RWPE1 (cell line): Measurements from ENCODE around the gene HELB.
"Not testable (repeated sequence)": the region's sequence is repeated elsewhere in the genome, so short reads cannot be mapped to it uniquely, and the experiment has no call there.

Source experiments
- CTCF ChIA-PET: fragments of 350-600 bp; sonication (Branson Sonifier 250); formaldehyde crosslinking; extraction: SDS; loops from one replicate; lab custom pipeline; 2021; lab: Yijun Ruan, JAX
- POLR2A ChIA-PET: fragments of 400-600 bp; formaldehyde crosslinking; extraction: SDS; loops from one replicate; lab custom pipeline; 2020; ENCODE audit warnings: antibody characterized with exemption; ENCODE audit not compliant: low non-redundant PET; lab: Yijun Ruan, JAX
- DNase-seq: peaks from one replicate; pipeline ENCODE4 v3.0.0; 2012; ENCODE audit warnings: low spot score
- H3K27ac ChIP-seq: fragments of 450-650 bp; 2 replicates; pipeline ENCODE4 v1.5.1; 2017
- TF ChIP-seq, protein P1 (sequence below): fragments of 450-650 bp; conservative IDR thresholded peaks from 2 replicates; pipeline ENCODE4 v1.5.1; 2017; ENCODE audit warnings: low read depth, mild to moderate bottlenecking

HELB gene

DNA sequence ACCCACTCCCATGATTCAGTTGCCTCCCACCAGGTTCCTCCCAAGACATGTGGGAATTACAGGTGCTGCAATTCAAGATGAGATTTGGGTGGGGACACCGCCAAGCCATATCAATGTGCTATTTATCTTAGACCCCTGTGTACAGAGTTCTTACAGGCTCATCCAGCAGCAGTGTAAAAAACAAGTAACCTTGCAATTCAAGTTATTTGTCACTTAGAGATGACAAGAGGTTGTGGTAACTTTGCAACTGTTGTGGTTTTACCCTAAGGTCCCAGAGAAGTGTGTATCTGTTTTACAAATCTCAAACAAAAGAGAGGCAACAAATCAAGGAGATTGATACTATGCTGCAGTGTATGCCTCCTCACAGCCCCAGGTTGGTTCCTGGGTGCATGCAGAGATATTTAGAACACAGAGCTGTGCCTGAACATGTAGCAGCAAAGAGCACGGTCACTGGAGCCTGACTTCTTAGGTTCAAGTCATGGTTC lies 11.5 kb upstream of the HELB start:
- DNase-seq = no peak
- CTCF ChIA-PET = no interaction called here
- TF ChIP-seq, protein P1, sequence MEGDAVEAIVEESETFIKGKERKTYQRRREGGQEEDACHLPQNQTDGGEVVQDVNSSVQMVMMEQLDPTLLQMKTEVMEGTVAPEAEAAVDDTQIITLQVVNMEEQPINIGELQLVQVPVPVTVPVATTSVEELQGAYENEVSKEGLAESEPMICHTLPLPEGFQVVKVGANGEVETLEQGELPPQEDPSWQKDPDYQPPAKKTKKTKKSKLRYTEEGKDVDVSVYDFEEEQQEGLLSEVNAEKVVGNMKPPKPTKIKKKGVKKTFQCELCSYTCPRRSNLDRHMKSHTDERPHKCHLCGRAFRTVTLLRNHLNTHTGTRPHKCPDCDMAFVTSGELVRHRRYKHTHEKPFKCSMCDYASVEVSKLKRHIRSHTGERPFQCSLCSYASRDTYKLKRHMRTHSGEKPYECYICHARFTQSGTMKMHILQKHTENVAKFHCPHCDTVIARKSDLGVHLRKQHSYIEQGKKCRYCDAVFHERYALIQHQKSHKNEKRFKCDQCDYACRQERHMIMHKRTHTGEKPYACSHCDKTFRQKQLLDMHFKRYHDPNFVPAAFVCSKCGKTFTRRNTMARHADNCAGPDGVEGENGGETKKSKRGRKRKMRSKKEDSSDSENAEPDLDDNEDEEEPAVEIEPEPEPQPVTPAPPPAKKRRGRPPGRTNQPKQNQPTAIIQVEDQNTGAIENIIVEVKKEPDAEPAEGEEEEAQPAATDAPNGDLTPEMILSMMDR = no peak

DNA sequence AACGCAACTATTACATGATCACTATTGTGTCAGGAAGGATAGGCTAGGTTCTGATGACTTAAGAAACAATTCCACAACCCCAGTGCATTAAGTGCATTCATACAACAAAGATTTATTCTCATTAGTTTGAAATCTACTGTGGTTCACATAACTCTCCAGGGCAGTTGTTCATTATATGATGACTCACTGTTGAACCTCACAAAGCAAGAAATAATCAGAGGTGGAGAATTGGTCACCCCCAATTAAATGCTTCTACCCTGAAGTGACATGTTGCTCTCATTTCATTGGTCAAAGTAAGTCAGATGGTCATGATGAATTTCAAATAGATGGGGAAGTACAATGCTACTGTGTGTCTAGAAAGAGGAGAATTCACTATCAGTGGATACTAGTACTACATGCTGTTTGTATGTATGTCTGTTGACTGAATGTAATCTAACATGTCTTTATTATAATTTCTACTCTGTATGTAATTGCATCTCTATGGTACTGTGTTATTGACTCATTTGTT lies 6.1 kb upstream of the HELB start:
- ChIA-PET POLR2A (no interaction called here), CTCF (no interaction called here)
- no peak for DNase-seq
- H3K27ac ChIP-seq = no peak overlapping the region
- TF ChIP-seq, protein P1 = no peak

More for the DNA sequence above, 11.5 kb upstream of the HELB start:
- POLR2A ChIA-PET = no interaction called here
- H3K27ac ChIP-seq = no peak overlapping the region

DNA sequence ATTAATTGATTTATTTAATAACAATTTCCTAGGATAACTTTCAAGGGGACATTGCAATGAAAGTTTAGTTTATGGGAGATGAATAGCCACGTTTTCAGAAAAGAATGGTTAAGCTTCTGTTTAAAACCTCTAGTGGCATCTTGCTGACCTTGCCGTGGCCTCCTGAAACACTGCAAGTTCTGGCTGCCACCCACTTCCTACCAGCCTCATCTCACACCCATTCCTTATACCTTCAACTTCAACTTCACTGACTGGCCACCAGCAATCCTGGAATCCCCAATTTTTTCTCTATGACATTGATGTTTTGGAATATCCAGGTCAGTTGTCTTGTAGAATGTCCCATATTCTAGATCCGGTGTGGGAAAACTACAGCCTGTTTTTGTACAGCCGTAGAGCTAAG lies 5.2 kb upstream of the HELB start:
- no peak for DNase-seq
- ChIA-PET CTCF (no interaction called here), POLR2A (no interaction called here)
- TF ChIP-seq, protein P1 = no peak
- no peak overlapping the region for H3K27ac ChIP-seq

DNA sequence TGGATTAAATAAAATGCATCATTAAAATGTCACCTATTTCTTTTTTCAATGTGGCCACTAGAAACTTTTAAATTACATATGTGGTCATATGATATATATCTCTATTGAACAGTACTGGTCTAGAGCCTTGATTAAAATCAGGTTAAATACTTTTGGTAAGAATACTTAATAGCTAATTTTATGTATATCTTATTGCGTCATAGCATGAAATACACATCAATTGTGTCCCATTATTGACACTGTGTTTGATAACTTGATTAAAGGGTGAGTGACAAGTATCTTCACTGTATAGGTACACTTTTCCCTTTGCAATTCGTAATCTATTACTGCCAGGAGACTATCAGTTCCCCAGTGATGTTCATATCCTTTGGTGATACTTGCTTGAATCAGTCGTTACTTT lies 4.4 kb upstream of the HELB start:
- CTCF ChIA-PET = no interaction called here
- no peak overlapping the region for H3K27ac ChIP-seq
- POLR2A ChIA-PET = no interaction called here
- TF ChIP-seq, protein P1 = no peak
- DNase-seq = no peak

DNA sequence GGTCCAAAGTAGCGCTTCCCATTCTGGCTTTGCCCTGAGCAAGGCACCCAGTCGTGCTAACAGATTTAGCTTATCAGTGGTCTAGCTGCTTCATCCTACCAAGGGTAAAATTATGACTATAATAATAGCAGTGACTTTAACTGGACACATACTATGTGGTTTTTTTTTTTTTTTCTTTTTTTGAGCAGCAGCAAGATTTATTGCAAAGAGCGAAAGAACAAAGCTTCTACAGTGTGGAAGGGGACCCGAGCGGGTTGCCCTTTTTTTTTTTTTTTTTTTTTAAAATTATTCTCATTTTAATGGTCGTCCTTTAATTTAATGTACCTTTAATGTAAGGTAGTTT lies 505 bp downstream of the HELB start:
- CTCF ChIA-PET = interaction anchor here (0.7 to 0.8 kb wide), 3 partner anchors 54 to 158 kb away, joined by 4 to 6 read pairs (median 4); partner anchors contain the start of gene TMBIM4

DNA sequence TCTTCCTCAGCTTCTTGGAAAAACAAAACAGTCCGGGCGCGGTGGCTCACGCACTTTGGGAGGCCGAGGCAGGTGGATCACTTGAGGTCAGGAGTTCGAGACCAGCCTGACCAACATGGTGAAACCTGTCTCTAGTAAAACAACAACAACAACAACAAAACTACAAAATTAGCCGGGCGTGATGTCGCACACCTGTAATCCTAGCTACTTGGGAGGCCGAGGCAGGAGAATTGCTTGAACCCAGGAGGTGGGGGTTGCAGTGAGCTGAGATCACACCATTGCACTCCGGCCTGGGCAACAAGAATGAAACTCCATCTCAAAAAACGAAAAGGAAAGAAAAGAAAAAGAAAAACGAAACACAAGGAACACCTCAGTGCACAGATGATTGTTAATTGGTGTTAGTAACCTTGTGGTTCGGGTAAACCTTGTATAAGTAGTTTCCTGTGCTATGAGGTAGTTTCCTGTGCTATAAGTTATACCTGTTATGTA lies 1.1 kb downstream of the HELB start:
- H3K27ac ChIP-seq, POLR2A ChIA-PET, DNase-seq: not testable (repeated sequence)
- CTCF ChIA-PET = interaction anchor here (0.5 to 0.7 kb wide), 3 partner anchors 19 to 640 kb away, joined by 3 to 5 read pairs (median 4); no protein-coding TSS in a partner anchor

More for the DNA sequence above, 505 bp downstream of the HELB start:
- no peak for DNase-seq
- POLR2A ChIA-PET = no interaction called here
- peak overlapping the region; percentile 59 for H3K27ac ChIP-seq
- TF ChIP-seq, protein P1 = no peak

DNA sequence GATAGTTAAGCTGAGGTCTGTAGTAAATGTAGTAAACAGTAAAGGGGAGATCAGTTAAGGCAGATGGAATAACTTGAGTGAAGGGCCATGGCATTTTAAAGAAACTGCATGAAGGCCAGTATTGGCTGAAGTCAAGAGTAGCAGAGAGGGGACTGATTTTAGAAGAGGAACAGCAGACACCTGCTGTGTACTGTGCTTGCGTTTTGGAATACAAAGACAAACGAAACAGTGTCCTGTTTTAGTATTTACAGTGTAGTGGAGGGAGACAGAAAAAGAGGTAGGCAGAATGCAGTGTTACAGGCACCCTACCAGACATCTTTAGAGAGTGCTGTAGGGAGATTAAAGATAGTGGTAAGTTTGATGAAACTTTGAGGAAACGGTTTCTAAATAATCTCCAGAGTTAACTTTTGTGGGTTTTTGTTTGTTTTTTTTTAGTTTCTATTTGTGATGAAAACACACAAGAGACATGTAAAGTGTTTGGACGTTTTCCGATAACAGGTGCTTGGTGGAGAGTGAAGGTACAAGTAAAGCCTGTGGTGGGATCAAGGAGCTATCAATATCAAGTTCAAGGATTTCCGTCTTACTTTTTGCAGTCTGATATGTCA lies 2.1 kb downstream of the HELB start:
- no peak for DNase-seq
- CTCF ChIA-PET = interaction anchor here (0.5 kb wide), 1 partner anchor 641 kb away, joined by 5 read pairs; no protein-coding TSS in a partner anchor
- TF ChIP-seq, protein P1 = no peak
- no peak overlapping the region for H3K27ac ChIP-seq
- POLR2A ChIA-PET = no interaction called here
